Nephron progenitor cell (in vitro differentiated cells): ENCODE measurements around the gene CDH8.

Source experiments
- DNase-seq: peaks from one replicate; pipeline ENCODE4 v3.0.0; 2021
- H3K27ac Mint-ChIP-seq: 2 replicates; pipeline ENCODE4 v1.8.0; 2021; ENCODE audit warnings: mild to moderate bottlenecking, moderate library complexity, mixed read lengths
- H3K27me3 Mint-ChIP-seq: 2 replicates; pipeline ENCODE4 v1.8.0; 2021; ENCODE audit warnings: mild to moderate bottlenecking, low read depth, mixed read lengths; ENCODE audit not compliant: poor library complexity
- H3K36me3 Mint-ChIP-seq: 2 replicates; pipeline ENCODE4 v1.8.0; 2021; ENCODE audit warnings: low read depth, mixed read lengths
- H3K4me1 Mint-ChIP-seq: 2 replicates; pipeline ENCODE4 v1.8.0; 2021; ENCODE audit warnings: mixed read lengths
- H3K4me3 Mint-ChIP-seq: 2 replicates; pipeline ENCODE4 v1.8.0; 2021; ENCODE audit warnings: mild to moderate bottlenecking, moderate library complexity, mixed read lengths
- H3K9me3 Mint-ChIP-seq: 2 replicates; pipeline ENCODE4 v1.8.0; 2021; ENCODE audit warnings: mild to moderate bottlenecking, moderate library complexity, mixed read lengths
- TF ChIP-seq, protein P1 (sequence below): fragments of 200-600 bp; sonication (generic); IDR thresholded peaks from 2 replicates; pipeline ENCODE4 v1.5.0; 2021; ENCODE audit warnings: antibody characterized with exemption

The CDH8 gene

DNA sequence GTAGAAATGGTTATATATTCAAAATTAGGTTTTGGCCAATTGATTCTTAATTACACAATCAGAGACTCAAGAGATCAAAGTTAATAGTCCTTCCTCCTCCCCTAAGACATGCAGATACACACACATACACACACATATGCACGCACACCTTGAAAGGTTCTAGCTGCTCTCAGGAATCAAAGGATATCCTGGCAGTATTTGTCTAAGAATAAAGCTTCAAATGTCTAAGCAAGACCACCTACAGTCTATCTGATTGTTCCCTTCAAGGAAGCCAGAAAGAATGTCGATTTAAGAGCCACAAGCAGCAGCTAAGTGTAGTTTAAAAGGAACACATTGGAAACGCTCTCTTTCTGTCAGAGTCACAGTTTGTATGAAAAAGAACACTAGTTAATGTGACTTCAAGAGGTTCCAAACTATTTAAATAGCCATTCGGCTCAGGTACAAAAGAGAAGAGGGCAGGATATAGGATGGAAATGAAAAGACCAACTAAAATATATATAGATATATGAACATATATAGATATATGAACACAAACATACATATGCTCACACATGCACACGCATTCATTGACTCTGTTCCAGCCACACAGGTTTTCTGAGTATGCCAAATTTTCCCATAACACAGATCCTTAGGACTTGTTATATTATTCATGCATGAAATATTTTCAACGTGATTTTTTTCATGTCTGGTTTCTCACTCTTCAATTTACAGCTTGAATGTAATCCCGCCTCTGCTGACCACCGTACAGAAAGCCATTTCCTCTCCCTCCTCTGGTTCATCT is 79.0 kb downstream of the CDH8 start:
- H3K9me3 Mint-ChIP-seq, result no peaks in the 10 kb centered on the region
- no peak overlapping the region for H3K4me3 Mint-ChIP-seq
- H3K27ac Mint-ChIP-seq, result no peak overlapping the region
- TF ChIP-seq, protein P1, sequence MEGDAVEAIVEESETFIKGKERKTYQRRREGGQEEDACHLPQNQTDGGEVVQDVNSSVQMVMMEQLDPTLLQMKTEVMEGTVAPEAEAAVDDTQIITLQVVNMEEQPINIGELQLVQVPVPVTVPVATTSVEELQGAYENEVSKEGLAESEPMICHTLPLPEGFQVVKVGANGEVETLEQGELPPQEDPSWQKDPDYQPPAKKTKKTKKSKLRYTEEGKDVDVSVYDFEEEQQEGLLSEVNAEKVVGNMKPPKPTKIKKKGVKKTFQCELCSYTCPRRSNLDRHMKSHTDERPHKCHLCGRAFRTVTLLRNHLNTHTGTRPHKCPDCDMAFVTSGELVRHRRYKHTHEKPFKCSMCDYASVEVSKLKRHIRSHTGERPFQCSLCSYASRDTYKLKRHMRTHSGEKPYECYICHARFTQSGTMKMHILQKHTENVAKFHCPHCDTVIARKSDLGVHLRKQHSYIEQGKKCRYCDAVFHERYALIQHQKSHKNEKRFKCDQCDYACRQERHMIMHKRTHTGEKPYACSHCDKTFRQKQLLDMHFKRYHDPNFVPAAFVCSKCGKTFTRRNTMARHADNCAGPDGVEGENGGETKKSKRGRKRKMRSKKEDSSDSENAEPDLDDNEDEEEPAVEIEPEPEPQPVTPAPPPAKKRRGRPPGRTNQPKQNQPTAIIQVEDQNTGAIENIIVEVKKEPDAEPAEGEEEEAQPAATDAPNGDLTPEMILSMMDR, result no peak
- no peak for DNase-seq
- H3K36me3 Mint-ChIP-seq, result no peaks in the 10 kb centered on the region
- H3K4me1 Mint-ChIP-seq, result no peaks in the 10 kb centered on the region
- H3K27me3 Mint-ChIP-seq, result no peaks in the 10 kb centered on the region

DNA sequence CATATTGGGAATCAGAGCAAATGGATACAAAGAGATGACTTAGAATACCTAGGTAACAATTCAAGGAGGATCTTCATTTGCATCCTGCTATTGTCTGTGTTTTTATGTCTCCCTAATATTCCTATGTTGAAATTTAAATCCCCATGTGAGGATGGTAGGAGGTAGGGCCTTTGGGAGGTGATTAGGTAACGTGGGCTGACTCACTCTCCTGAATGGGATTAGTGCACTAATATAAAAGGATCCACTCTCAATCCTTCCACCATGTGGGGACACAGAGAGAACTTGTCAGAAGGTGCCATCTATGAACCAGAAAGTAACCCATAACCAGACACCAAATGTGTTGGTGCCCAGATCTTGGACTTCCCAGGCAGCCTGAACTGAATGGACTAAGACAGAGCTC is 83.4 kb downstream of the CDH8 start:
- Mint-ChIP-seq H3K27ac (no peak overlapping the region), H3K27me3 (no peaks in the 10 kb centered on the region), H3K9me3 (no peaks in the 10 kb centered on the region), H3K4me3 (no peak overlapping the region), H3K36me3 (no peaks in the 10 kb centered on the region), H3K4me1 (no peaks in the 10 kb centered on the region)
- TF ChIP-seq, protein P1, result no peak
- no peak for DNase-seq

DNA sequence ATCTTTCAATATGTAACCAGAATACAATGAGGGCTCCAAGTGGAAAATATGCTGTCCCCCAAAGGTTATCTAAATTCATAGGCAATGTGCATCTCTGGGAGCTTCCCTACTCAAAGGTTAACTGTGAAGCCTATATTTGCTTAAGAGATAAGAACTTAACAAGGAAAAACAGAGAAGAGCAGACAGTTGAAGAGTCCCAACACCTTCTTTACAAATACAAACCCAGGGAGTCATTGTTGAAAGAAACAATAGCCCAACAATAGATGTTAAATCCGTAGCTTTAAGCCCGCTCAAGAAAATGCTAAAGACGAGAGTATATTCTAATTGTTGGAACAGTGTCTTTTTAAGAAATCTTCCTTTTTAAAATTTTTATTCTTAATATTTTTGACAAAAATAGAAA is 87.8 kb downstream of the CDH8 start:
- DNase-seq, result no peak
- H3K4me3 Mint-ChIP-seq, result no peak overlapping the region
- H3K36me3 Mint-ChIP-seq, result no peaks in the 10 kb centered on the region
- TF ChIP-seq, protein P1, result no peak
- no peak overlapping the region for H3K27ac Mint-ChIP-seq
- no peaks in the 10 kb centered on the region for H3K4me1 Mint-ChIP-seq
- H3K27me3 Mint-ChIP-seq, result no peaks in the 10 kb centered on the region
- no peaks in the 10 kb centered on the region for H3K9me3 Mint-ChIP-seq

DNA sequence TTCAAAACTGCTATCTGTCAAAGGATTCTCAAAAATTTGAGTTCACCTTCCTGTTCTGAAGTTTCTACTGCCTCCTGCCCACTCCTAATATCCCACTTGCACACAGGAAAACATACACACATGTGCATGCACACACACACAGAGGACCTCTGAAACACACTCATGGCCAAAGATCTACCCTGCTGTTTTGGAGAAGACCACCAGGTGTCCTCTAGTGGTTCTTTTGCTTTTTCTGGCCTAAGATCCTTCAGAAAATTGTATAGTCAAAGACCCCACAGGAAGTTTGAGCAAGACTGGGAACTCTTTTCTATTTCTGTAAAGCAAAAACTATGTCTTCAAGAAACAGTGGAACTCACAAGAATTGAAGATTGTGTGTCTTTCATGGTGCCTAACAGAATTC is 90.2 kb downstream of the CDH8 start:
- Mint-ChIP-seq H3K4me1 (no peaks in the 10 kb centered on the region), H3K27me3 (no peaks in the 10 kb centered on the region), H3K4me3 (no peak overlapping the region), H3K27ac (no peak overlapping the region), H3K36me3 (no peaks in the 10 kb centered on the region), H3K9me3 (no peaks in the 10 kb centered on the region)
- TF ChIP-seq, protein P1, result no peak
- DNase-seq, result no peak

DNA sequence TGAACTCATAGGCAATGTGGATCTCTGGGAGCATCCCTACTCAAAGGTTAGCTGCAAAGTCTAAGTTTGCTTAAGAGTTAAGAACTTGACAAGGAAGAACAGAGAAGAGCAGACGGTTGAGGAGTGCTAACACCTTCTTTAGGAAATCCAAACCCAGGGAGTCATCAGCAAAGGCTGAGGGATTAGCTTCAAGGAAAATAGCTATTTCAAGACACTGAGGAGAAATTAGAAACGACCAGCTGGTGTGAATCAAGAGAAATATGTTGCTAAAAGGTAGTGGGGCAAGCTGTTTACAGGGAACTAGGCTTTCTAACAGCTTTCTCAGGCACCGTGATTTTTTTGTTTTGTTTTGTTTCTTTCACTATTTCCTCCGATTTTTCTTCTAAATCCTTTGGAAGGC is 90.7 kb downstream of the CDH8 start:
- Mint-ChIP-seq H3K9me3 (no peaks in the 10 kb centered on the region), H3K27ac (peak overlapping the region; percentile 54), H3K36me3 (no peaks in the 10 kb centered on the region), H3K27me3 (peaks cover 2% of the 10 kb centered on the region), H3K4me1 (no peaks in the 10 kb centered on the region), H3K4me3 (no peak overlapping the region)
- TF ChIP-seq, protein P1, result no peak
- DNase-seq, result no peak

DNA sequence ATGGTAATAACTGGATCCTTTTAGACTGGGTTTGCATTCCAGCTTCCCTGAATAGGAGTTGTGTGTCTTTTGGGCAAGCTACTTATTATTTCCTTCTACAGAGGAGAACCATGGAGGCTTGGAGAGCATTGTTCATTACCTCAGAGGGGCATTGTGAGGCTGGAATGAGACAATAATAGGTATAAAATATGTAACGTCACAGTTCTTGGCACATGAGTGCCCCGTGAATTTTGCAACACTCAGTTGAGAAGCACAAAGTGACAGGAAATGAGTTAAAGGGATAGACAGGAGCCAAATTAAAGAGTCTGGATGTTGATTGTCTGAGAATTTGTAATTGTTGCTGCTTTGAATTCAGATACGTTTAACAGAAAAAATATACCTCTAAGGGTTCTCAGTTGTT is 92.2 kb downstream of the CDH8 start:
- TF ChIP-seq, protein P1, result no peak
- no peaks in the 10 kb centered on the region for H3K9me3 Mint-ChIP-seq
- H3K27ac Mint-ChIP-seq, result no peak overlapping the region
- peaks cover 6% of the 10 kb centered on the region for H3K27me3 Mint-ChIP-seq
- H3K36me3 Mint-ChIP-seq, result no peaks in the 10 kb centered on the region
- no peak overlapping the region for H3K4me3 Mint-ChIP-seq
- DNase-seq, result no peak
- H3K4me1 Mint-ChIP-seq, result no peaks in the 10 kb centered on the region
